Activated naive CD8-positive, alpha-beta T cell treated with anti-CD3 and anti-CD28 coated beads, Interleukin-2, amount 10 ng/mL, durations not matched to agents 7 days and 5 days (primary cell): ENCODE measurements around the gene WDR88. TPM values are rescaled to one million over a fixed set of nuclear protein-coding genes. Genes with fewer than 3 reads are reported as not detected.
A peak's percentile ranks its signal among the peaks of the same experiment; 100 is the strongest.
"Not testable (repeated sequence)": the region's sequence is repeated elsewhere in the genome, so short reads cannot be mapped to it uniquely, and the experiment has no call there.

Experiments used
- ATAC-seq: fragments of 150-1000 bp; cut with Tn5 transposase; one replicate; pipeline ENCODE4 v1.10.0; 2021; ENCODE audit warnings: low read depth, moderate library complexity
- POLR2A ChIA-PET: fragments of 350-600 bp; sonication (Branson Sonifier 250); formaldehyde crosslinking; loops from one replicate; lab custom pipeline; 2021; ENCODE audit warnings: antibody characterized with exemption; lab: Charles Lee
- DNase-seq: peaks from one replicate; pipeline ENCODE4 v3.0.0; 2021
- H3K27ac Mint-ChIP-seq: one replicate; pipeline ENCODE4 v1.8.0; 2022; ENCODE audit warnings: mild to moderate bottlenecking, mixed read lengths
- H3K27me3 Mint-ChIP-seq: one replicate; pipeline ENCODE4 v1.8.0; 2022; ENCODE audit warnings: mild to moderate bottlenecking, moderate library complexity, mixed read lengths
- H3K36me3 Mint-ChIP-seq: one replicate; pipeline ENCODE4 v1.8.0; 2021; ENCODE audit warnings: mild to moderate bottlenecking, mixed read lengths
- H3K4me1 Mint-ChIP-seq: one replicate; pipeline ENCODE4 v1.8.0; 2021; ENCODE audit warnings: mixed read lengths
- H3K4me3 Mint-ChIP-seq: one replicate; pipeline ENCODE4 v1.8.0; 2022; ENCODE audit warnings: mild to moderate bottlenecking, moderate library complexity, mixed read lengths
- H3K9me3 Mint-ChIP-seq: one replicate; pipeline ENCODE4 v1.8.0; 2021; ENCODE audit warnings: mixed read lengths
- total RNA-seq, 2 experiments: library from RNA; stranded (reverse); gene quantifications; one replicate each; pipeline ENCODE4 v1.2.3, GENCODE V29; 2021

Gene WDR88
- total RNA-seq, 2 experiments from 2014 or later: not detected

DNA sequence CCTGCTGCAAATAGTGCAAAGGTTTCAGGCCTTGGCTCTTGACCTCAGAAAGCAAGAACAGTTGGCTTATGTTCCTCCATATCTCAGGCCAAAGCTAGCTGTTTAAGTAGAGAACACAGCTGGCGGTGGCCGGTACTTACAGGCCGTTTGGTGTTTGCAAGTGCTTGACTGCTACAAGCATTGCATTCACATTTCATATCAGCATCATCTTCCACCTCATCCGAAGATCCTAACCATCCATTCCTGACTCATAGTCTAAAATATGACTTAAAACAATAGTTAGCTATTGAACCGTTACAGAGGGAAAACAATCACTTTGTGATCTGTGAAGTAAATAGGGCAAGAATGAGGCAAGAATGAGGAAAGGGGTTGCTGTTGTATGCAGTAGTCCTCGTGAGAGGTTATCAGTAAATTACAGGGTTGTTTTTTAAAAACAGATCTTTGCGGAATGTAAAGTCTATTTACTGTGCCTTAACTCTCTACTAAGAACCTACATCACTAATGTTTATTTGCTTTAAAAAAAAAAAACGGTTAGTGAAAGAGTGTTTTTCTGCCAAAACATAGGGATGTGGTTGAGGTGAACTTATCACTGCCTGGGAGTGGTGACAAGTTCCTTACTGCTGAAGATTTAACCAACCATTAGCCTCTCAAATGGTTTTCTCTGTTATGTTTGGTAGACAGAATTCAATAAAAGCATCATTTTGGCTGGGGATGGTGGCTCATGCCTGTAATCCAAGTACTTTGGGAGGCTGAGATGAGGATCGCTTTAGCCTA, 21.6 kb upstream of the WDR88 start:
- peaks cover 4% of the 10 kb centered on the region for H3K4me1 Mint-ChIP-seq
- no peak for ATAC-seq
- H3K9me3 Mint-ChIP-seq: no peaks in the 10 kb centered on the region
- no peak overlapping the region for H3K27ac Mint-ChIP-seq
- DNase-seq: no peak
- no peak overlapping the region for H3K4me3 Mint-ChIP-seq
- peaks cover 21% of the 10 kb centered on the region for H3K36me3 Mint-ChIP-seq
- no peaks in the 10 kb centered on the region for H3K27me3 Mint-ChIP-seq
- POLR2A ChIA-PET: no interaction called here

DNA sequence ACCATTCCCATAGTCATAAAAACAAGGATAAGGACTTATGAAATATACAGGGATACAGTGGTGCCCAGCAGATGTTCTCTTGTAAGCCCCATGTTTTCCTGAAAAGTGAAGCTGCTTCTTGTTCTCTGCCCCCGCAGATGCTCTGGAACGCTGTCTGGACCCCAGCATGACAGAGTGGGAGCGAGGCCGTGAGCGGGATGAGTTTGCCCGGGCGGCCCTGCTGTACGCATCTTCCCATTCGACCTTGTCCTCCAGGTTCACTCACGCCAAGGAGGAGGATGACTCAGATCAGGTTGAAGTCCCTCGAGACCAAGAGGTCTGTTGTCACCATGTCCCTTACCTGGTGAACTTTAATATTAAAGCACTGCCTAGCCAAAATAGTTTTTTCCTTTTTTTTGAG, 20.3 kb upstream of the WDR88 start:
- Mint-ChIP-seq H3K4me1 (peaks cover 4% of the 10 kb centered on the region), H3K9me3 (no peaks in the 10 kb centered on the region), H3K4me3 (no peak overlapping the region), H3K36me3 (peaks cover 24% of the 10 kb centered on the region), H3K27ac (no peak overlapping the region), H3K27me3 (no peaks in the 10 kb centered on the region)
- POLR2A ChIA-PET: no interaction called here
- no peak for DNase-seq
- ATAC-seq: no peak

DNA sequence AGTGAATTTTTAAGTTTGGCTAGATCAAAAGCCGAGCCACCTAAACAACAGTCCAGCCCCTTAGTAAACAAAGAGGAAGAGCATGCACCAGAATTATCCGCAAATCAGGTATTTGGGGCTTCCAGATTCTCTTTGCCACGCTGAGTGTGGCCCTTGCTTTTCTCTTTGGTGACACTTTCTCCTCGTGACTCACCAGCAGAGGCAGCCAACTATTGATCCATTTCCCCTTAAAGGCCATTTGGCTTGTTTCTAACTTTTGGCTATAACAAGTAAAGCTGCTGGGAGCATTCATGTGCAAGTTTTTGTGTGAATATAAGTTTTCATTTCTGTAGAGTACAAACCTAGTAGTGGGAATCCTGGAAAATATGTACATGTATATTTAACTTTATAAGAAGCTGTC, 17.6 kb upstream of the WDR88 start:
- DNase-seq (no peak), ATAC-seq (no peak)
- no peaks in the 10 kb centered on the region for H3K27me3 Mint-ChIP-seq
- H3K27ac Mint-ChIP-seq: no peak overlapping the region
- H3K36me3 Mint-ChIP-seq: peaks cover 25% of the 10 kb centered on the region
- H3K4me3 Mint-ChIP-seq: no peak overlapping the region
- H3K9me3 Mint-ChIP-seq: no peaks in the 10 kb centered on the region
- POLR2A ChIA-PET: no interaction called here
- H3K4me1 Mint-ChIP-seq: peaks cover 4% of the 10 kb centered on the region

DNA sequence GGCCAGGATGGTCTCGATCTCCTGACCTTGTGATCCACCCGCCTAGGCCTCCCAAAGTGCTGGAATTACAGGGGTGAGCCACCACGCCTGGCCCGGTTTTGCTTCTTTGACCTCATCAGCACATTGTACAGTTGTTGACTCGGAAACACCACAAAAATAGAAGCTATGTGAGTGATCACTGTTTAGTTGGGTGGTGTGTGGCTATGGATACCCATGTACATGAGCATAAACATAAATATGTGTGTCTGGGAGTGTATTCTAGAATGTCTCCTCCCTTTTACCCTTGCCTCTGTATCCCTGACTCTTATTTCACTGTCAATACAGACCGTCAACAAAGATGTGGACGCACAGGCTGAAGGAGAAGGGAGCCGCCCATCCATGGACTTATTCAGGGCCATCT, 14.4 kb upstream of the WDR88 start:
- ATAC-seq (no peak), DNase-seq (no peak)
- POLR2A ChIA-PET: interaction anchor here (1.0 kb wide), 1 partner anchor 59 kb away, joined by 5 read pairs; no protein-coding TSS in a partner anchor
- Mint-ChIP-seq H3K27me3 (no peaks in the 10 kb centered on the region), H3K4me3 (no peak overlapping the region), H3K4me1 (no peaks in the 10 kb centered on the region), H3K36me3 (peaks cover 23% of the 10 kb centered on the region), H3K9me3 (no peaks in the 10 kb centered on the region), H3K27ac (no peak overlapping the region)

DNA sequence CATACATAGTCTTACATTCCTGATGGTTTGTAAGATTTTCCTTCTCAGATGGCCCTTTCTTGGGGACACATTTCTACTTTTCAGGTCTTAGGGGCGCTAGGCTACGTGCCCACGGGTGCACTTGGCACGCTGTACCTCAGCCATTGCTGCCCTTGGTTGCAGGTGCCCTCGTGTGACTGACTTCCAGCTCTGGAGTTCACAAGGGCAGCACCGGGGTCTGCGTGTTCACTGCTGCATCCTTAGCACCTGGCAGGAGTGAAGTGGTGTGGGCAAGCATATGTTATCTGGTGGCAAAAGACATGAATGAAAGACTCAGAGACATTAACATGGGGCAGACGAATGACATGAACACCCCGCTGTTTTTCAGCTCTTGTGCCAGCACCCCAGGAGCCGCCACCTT, 13.3 kb upstream of the WDR88 start:
- DNase-seq (no peak), ATAC-seq (no peak)
- POLR2A ChIA-PET: interaction anchor here (1.4 kb wide), 1 partner anchor 428 kb away, joined by 5 read pairs; no protein-coding TSS in a partner anchor
- H3K9me3 Mint-ChIP-seq: no peaks in the 10 kb centered on the region
- H3K27me3 Mint-ChIP-seq: no peaks in the 10 kb centered on the region
- H3K4me1 Mint-ChIP-seq: no peaks in the 10 kb centered on the region
- peaks cover 21% of the 10 kb centered on the region for H3K36me3 Mint-ChIP-seq
- H3K4me3 Mint-ChIP-seq: no peak overlapping the region
- no peak overlapping the region for H3K27ac Mint-ChIP-seq

DNA sequence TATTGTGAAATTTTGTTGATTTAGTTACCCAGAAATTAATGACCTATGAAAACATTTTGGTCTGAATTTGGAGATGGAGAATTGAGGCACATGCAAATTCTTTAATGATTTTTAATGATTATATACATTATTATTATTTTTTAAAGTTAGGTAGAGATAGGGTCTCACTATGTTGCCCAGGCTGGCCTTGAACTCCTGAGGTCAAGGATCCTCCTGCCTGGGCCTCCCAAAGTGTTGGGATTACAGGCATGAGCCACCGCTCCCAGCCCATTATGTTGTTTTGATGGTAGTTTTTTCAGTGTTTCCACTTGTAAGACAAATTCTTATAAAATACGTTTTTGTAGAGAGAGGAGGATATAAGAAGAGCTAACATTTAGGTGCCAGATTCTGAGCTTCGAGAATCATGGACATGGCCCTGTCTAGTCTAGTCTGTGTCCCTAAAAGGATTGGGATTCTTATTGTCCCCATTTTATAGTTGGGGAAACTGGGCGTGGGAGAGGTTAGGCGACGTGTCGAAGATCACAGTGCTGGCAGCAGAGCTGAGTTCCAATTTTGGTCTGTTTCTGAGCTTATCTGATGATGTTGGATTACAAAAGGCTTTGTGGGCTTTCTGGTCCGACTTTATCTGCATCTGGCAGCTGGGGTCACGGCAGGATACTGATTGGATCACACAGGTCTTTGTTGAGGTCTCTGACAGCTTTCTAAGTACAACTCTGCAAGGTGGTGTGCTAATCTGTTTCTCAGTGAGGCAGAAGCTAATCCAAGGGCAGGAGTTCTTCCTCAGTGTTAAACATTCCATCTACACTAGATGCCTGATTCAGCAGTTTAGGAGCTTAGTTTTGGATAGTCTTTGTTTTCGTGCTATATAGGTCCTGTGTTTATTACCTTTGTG, 7.5 kb upstream of the WDR88 start:
- POLR2A ChIA-PET: interaction anchor here (1.2 kb wide), 1 partner anchor 53 kb away, joined by 3 read pairs; no protein-coding TSS in a partner anchor
- ATAC-seq: no peak
- no peak for DNase-seq
- Mint-ChIP-seq H3K4me3 (no peak overlapping the region), H3K36me3 (peaks cover 19% of the 10 kb centered on the region), H3K9me3 (no peaks in the 10 kb centered on the region), H3K4me1 (peaks cover 7% of the 10 kb centered on the region), H3K27me3 (no peaks in the 10 kb centered on the region), H3K27ac (no peak overlapping the region)

DNA sequence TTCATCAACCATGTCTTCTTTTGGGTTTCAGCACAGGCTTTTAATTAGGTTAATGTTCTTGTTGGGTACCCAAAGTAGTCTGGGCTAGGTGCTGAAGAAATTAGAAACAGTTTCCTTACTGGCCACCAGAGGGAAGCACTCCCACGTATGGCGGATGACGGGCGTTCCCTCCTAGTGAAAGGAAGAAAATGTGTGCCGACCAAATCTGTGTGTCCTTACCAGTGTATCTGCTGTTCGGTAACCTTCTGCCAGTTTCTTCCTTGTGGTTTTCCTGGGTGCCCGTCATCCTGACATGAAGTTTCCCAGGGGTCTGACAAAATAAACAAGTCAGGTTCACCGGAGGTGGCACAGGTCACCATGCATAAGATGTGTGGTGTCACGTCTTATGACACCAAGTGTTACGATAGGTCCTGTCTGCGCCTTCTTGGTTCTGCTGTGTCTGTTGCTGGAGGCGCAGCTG, 6.0 kb upstream of the WDR88 start:
- Mint-ChIP-seq H3K27me3 (no peaks in the 10 kb centered on the region), H3K4me1 (peaks cover 7% of the 10 kb centered on the region), H3K4me3 (no peak overlapping the region), H3K36me3 (peaks cover 19% of the 10 kb centered on the region), H3K27ac (no peak overlapping the region), H3K9me3 (no peaks in the 10 kb centered on the region)
- POLR2A ChIA-PET: interaction anchor here (1.2 kb wide), 1 partner anchor 52 kb away, joined by 3 read pairs; no protein-coding TSS in a partner anchor
- ATAC-seq: peak; percentile 68
- DNase-seq: peak; percentile 52

DNA sequence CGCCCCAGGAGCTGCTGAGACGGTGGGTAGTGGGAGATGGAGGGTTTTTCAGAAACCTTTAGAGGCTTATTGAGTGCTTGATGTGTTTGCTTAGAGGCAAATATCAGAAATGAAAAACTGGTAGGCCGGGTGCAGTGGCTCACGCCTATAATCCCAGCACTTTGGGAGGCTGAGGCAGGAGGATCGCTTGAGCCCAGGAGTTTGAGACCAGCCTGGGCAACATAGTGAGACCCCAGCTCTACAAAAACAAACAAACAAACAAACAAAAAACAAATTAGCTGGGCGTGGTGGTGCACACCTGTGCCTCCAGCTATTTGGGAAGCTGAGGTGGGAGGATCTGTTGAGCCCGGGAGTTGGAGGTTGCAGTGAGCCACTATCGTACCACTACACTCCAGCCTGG, 5.2 kb upstream of the WDR88 start:
- peaks cover 17% of the 10 kb centered on the region for H3K36me3 Mint-ChIP-seq
- ATAC-seq, H3K4me1 Mint-ChIP-seq, H3K27me3 Mint-ChIP-seq, H3K4me3 Mint-ChIP-seq, DNase-seq, H3K27ac Mint-ChIP-seq, H3K9me3 Mint-ChIP-seq, POLR2A ChIA-PET: not testable (repeated sequence)

DNA sequence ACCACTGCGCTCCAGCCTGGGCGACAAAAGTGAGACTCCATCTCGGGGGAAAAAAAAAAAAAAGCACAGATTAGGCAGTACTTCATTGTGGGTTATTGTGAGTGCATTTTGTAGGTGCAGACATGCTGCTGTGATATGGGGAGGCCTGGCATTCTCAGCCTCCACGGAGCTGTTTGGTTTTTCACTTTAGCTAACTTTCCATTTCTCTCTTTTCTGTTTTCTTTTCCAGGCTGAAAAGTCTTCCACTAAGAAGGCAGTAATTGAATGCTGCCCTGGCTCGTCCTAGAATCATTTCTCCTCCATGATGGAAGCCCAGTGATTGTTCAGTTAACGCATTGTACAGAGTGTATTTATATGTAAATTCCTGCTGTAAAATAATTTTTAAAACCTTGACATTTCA, 2.0 kb upstream of the WDR88 start:
- Mint-ChIP-seq H3K4me3 (no peak overlapping the region), H3K27ac (no peak overlapping the region), H3K36me3 (peaks cover 15% of the 10 kb centered on the region), H3K27me3 (no peaks in the 10 kb centered on the region), H3K4me1 (peaks cover 10% of the 10 kb centered on the region), H3K9me3 (no peaks in the 10 kb centered on the region)
- POLR2A ChIA-PET: no interaction called here
- no peak for ATAC-seq
- DNase-seq: no peak

DNA sequence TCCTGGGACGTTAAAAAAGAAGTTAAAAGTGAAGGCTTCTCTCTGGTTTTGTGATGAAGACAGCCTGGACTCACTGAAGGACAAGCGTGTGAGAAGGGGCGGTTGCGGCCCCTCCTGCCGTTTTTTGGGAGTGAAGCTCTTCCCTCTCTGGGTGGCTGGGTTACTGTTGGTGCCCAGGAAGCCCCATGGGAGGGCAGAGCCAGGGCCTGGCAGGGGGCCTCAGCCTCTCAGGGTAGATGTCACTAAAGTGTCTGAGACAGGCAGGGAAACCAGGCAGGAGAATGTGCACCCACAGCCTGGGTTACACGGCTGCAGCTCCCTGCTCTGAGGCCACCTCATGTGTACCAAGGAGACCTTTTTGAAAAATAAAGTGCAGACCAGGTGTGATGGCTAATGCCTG, 1.5 kb upstream of the WDR88 start:
- no peak for ATAC-seq
- POLR2A ChIA-PET: no interaction called here
- Mint-ChIP-seq H3K27ac (no peak overlapping the region), H3K4me1 (peaks cover 14% of the 10 kb centered on the region), H3K36me3 (peaks cover 13% of the 10 kb centered on the region), H3K9me3 (no peaks in the 10 kb centered on the region), H3K27me3 (no peaks in the 10 kb centered on the region), H3K4me3 (no peak overlapping the region)
- no peak for DNase-seq

DNA sequence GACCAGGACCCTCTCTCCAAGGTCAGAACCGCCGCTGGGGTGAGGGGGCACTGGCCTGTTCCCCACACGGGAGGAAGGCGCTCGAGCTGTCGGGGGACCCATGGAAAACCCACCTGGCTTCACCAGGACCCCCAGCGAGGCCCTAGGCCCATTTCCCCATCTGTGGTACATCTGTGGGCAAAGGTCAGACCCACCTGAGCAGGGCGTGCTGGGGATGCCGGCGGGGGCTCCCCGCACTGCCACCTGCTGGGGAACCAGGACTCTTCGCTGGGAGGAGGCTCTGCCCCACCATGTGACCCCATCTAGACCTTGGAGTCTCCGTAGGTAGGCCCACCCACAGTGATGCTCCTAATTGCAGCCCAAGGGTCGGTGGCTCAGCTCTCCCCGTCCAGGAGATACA, 511 bp downstream of the WDR88 start:
- no peak for DNase-seq
- H3K27ac Mint-ChIP-seq: no peak overlapping the region
- peaks cover 10% of the 10 kb centered on the region for H3K36me3 Mint-ChIP-seq
- H3K27me3 Mint-ChIP-seq: no peaks in the 10 kb centered on the region
- ATAC-seq: no peak
- H3K4me3 Mint-ChIP-seq: no peak overlapping the region
- H3K9me3 Mint-ChIP-seq: no peaks in the 10 kb centered on the region
- POLR2A ChIA-PET: no interaction called here
- H3K4me1 Mint-ChIP-seq: peaks cover 9% of the 10 kb centered on the region

DNA sequence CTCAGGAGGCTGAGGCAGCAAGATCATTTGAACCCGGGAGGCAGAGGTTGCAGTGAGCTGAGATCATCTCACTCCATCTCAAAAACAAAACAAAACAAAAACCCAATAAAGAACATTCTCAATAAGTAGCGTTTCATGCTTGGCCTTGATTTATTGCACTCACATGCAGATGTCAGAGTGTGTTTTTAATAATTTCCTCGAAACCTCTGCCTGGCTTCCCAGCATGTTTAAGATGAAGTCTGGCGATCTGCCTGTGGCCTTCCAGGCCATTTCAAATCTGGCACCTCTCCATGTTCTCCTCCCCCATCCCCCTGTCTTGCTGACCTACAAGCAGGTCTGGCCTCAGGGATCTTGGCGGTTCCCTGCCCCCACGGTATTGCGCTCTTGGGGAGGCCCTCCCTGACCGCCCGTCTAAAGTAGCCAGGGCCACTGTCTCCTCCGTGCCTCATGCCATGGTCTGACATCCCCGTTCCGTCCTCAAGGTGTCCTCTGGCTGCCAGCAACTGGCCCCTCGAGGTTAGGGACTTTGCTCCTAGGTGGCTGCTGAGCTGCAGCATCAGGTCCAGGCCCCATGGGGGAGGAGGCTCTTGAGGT, 1.6 kb downstream of the WDR88 start:
- POLR2A ChIA-PET: interaction anchor here (2.5 kb wide), 1 partner anchor 43 kb away, joined by 9 read pairs; no protein-coding TSS in a partner anchor
- no peak overlapping the region for H3K4me3 Mint-ChIP-seq

DNA sequence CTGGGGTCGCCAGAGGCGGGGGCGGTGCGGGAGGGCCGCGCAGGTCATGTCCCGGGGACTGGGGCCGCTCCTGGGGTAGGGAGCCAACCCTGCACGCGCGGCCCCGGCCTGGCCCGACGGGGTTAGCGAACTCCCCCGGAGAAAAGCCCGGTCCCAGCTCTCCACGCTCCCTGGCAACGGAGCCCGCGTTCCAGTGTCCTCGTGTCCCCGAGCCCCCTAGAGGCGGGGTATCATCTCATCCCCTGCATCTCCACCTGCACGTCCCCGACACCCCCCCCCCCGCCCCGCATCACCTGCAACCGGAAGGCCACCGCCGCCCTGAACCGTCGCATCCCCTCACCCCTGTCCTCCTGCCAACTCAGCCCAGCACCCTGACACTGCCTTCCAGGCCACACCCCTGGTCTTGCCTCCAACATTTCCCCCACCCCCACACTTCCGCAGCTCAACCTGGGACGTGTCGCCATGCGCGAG, 2.7 kb downstream of the WDR88 start:
- Mint-ChIP-seq H3K4me1 (peaks cover 9% of the 10 kb centered on the region), H3K27ac (peak overlapping the region; percentile 77), H3K36me3 (no peaks in the 10 kb centered on the region), H3K4me3 (peak overlapping the region; percentile 73), H3K9me3 (no peaks in the 10 kb centered on the region), H3K27me3 (no peaks in the 10 kb centered on the region)
- DNase-seq (peak; percentile 60), ATAC-seq (peak; percentile 92)
- POLR2A ChIA-PET: interaction anchor here (1.6 to 2.5 kb wide), 2 partner anchors 12 to 42 kb away, joined by 6 to 9 read pairs; no protein-coding TSS in a partner anchor

More for the DNA sequence above, 1.6 kb downstream of the WDR88 start:
- peaks cover 5% of the 10 kb centered on the region for H3K36me3 Mint-ChIP-seq
- peaks cover 9% of the 10 kb centered on the region for H3K4me1 Mint-ChIP-seq
- ATAC-seq (no peak), DNase-seq (no peak)
- no peak overlapping the region for H3K27ac Mint-ChIP-seq
- H3K27me3 Mint-ChIP-seq: no peaks in the 10 kb centered on the region
- H3K9me3 Mint-ChIP-seq: no peaks in the 10 kb centered on the region
